Measurements from ENCODE around the gene WBP1. TPM values are rescaled to one million over a fixed set of nuclear protein-coding genes. Genes with fewer than 3 reads are reported as not detected.

Gene WBP1
- total RNA-seq, 4 donors from 2014 or later: 60.7 to 119 (median 102) TPM

DNA sequence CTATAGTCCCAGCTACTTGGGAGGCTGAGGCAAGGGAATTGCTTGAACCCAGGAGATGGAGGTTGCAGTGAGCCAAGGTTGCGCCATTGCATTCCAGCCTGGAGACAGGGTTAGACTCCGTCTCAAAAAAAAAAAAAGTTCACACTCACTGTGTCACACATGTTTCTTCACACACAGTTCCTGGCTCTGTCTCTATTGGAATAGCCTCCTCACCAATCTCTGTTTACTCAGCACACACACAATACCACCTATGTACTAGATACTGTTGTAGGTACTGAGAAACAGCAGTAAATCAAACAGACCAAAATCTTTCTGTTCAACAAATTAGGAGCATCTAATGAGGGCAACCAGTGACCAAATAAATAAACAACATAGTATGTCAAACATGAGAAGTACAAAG lies 27.9 kb downstream of the WBP1 start:
- DNase-seq: no peak
- H3K9me3 ChIP-seq: no peaks in the 10 kb centered on the region
- WGBS, 2 donors: 92 to 100% methylated on average over 2 of the region's 2 CpGs
- peaks cover 17 to 22% of the 10 kb centered on the region in 2 donors for H3K36me3 ChIP-seq
- no peak overlapping the region for H3K27ac ChIP-seq
- TF ChIP-seq, protein P1, sequence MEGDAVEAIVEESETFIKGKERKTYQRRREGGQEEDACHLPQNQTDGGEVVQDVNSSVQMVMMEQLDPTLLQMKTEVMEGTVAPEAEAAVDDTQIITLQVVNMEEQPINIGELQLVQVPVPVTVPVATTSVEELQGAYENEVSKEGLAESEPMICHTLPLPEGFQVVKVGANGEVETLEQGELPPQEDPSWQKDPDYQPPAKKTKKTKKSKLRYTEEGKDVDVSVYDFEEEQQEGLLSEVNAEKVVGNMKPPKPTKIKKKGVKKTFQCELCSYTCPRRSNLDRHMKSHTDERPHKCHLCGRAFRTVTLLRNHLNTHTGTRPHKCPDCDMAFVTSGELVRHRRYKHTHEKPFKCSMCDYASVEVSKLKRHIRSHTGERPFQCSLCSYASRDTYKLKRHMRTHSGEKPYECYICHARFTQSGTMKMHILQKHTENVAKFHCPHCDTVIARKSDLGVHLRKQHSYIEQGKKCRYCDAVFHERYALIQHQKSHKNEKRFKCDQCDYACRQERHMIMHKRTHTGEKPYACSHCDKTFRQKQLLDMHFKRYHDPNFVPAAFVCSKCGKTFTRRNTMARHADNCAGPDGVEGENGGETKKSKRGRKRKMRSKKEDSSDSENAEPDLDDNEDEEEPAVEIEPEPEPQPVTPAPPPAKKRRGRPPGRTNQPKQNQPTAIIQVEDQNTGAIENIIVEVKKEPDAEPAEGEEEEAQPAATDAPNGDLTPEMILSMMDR (IDR thresholded peaks at IDR 0.05): no peak
- intact Hi-C loops (cut with DNase I): no loop called here
- peaks cover 18 to 20% of the 10 kb centered on the region in 2 donors for H3K4me1 ChIP-seq
- H3K27me3 ChIP-seq: no peaks in the 10 kb centered on the region
- H3K4me3 ChIP-seq (replicated peaks in 1 of 3): no peak overlapping the region

DNA sequence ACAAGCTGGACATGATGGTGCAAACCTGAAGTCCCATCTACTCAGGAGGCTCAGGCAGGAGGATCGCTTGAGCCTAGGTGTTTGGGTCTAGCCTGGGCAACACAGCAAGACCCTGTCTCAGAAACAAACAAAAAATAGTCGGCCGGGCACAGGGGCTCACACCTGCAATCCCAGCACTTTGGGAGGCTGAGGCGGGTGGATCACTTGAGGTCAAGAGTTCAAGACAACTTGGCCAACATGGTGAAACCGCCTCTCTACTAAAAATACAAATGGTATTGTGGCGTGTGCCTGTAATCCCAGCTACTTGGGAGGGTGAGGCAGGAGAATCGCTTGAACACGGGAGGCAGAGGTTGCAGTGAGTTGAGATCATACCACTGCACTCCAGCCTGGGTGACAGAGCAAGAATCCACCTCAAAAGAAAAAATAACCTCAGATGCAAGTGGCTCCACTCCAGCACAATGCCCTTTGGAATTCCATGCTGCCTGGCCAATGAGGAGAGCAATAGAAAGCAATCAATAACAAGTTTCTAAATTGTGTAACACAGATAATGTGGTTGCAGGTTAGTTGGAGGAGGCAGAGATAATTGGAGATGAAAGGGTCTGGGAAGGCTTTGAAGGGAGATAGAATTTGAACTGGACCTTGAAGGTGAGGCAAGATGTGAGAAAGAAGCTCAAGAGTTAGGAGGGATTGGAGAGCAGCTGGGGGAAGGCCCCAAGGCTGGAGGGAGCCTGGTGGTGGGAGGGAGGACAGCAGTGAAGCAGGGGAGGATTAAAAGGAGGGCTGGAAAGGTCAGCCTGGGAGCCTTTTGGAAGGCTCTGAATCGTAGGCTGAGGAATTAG lies 30.6 kb downstream of the WBP1 start:
- DNase-seq: no peak
- Histone ChIP-seq H3K27me3 (no peaks in the 10 kb centered on the region), H3K9me3 (no peaks in the 10 kb centered on the region), H3K4me3 (replicated peaks in 1 of 3) (no peak overlapping the region), H3K27ac (no peak overlapping the region), H3K36me3 (peaks cover 29 to 48% of the 10 kb centered on the region in 2 donors), H3K4me1 (peaks cover under 1 to 4% of the 10 kb centered on the region in 2 donors)
- no peak for TF ChIP-seq POLR2A (IDR thresholded peaks at IDR 0.05)
- TF ChIP-seq, protein P1 (IDR thresholded peaks at IDR 0.05): no peak
- 88 to 91% methylated on average over 9 of the region's 9 CpGs for WGBS, 2 donors
- intact Hi-C loops (cut with DNase I): no loop called here

DNA sequence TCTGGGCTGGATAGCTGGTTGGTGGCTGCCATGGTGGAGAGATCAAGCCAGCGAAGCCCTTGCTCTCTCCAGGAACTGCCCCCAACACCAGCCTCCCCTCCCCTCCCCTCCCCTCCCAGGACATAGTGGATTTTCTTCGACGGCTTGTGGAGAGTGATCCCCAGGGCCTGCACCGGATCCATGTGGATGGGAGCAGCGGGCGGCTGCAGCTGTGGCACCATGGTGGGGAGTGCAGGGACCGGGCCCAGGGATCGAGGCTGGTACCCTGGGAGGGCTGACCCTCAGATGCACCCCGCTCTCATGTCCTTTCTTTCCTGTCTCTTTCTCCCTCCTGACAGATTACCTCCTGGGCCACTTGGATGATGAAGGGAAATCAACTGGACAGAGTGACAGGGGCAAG lies 31.7 kb downstream of the WBP1 start:
- 94 to 96% methylated on average over 8 of the region's 9 CpGs for WGBS, 2 donors
- no peak for DNase-seq
- no peak overlapping the region for H3K4me3 ChIP-seq (replicated peaks in 1 of 3)
- H3K27me3 ChIP-seq: no peaks in the 10 kb centered on the region
- peaks cover 29 to 48% of the 10 kb centered on the region in 2 donors for H3K36me3 ChIP-seq
- intact Hi-C loops (cut with DNase I): no loop called here
- no peaks in the 10 kb centered on the region for H3K4me1 ChIP-seq
- no peak for TF ChIP-seq POLR2A (IDR thresholded peaks at IDR 0.05)
- TF ChIP-seq, protein P1 (IDR thresholded peaks at IDR 0.05): no peak
- H3K9me3 ChIP-seq: no peaks in the 10 kb centered on the region
- H3K27ac ChIP-seq: no peak overlapping the region

DNA sequence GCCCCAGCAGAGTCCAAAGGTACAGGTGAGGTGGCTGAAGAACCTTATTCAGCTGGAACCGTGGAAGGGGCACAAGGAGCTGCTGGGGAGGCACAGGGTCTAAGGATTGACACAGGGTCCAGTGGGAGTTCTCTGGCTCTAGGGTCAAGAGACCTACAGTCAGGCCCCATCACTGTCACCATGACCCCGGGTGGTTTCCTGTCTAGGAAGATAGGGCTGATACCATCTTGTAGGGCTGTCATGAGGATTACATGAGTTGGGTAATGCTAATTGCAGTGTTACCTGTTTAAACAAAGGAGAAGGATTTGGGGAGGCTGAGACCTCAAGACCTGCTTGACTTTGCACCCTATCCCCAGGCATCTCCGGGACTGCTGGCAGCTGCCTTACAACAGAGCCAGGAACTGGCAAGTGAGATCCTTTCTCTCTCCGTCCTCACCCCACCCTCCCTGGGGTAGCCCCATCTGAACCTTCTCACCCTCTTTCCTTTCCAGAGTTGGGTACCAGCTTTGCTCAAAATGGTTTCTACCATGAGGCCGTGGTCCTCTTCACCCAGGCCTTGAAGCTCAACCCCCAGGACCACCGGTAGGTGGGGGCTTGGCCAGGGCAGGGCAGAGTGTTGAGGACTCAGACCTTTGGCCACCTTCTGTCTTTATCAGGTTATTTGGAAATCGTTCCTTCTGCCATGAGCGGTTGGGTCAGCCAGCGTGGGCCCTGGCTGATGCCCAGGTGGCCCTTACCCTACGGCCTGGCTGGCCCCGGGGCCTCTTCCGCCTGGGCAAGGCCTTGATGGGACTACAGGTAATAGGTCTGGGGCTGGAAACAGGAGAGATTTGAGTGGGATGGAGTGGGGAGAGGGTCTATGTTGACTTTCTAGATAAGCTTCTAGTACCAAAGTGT lies 33.7 kb downstream of the WBP1 start:
- DNase-seq: no peak
- Histone ChIP-seq H3K27ac (no peak overlapping the region), H3K36me3 (peaks cover 29 to 40% of the 10 kb centered on the region in 2 donors), H3K27me3 (no peaks in the 10 kb centered on the region), H3K4me1 (no peaks in the 10 kb centered on the region), H3K4me3 (replicated peaks in 1 of 3) (no peak overlapping the region), H3K9me3 (no peaks in the 10 kb centered on the region)
- 95 to 99% methylated on average over 12 of the region's 12 CpGs for WGBS, 2 donors
- intact Hi-C loops (cut with DNase I): no loop called here
- no peak for TF ChIP-seq POLR2A (IDR thresholded peaks at IDR 0.05)
- TF ChIP-seq, protein P1 (IDR thresholded peaks at IDR 0.05): no peak

Data from thyroid gland (tissue), 4 donors.